Measurements from ENCODE around the gene SLC35E1.
"Not testable (repeated sequence)": the region's sequence is repeated elsewhere in the genome, so short reads cannot be mapped to it uniquely, and the experiment has no call there.

SLC35E1 gene

DNA sequence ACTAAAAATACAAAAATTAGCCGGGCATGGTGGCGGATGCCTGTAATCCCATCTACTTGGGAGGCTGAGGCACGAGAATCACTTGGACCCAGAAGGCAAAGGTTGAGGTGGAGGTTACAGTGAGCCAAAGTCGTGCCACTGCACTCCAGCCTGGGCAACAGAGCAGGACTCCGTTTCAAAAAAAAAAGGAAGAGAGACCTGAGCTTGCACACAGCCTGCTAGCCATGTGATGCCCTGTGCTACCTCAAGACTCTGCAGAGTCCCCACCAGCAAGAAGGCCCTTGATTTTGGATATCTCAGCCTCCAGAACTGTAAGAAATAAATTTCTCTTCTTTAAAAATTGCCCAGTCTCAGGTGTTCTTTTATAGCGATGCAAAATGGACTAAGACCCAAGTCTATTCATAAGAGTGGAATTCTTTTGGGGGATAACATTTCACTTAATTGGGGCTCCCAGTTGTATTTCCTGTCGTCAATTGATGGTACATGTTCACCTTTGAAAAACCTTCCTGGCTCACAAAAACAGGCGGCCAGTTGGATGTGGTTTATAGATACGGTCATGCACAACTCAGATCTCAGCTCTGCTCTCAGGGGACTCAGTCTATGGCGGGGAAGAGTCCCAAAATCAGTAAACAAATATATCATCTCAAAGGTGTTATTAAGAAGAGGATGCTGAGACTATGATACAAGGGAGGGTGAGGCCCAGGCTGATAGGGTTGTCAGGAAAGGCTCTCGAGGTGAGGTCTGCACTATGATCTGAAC lies 27.6 kb downstream of the SLC35E1 start:
- DNase-seq (ENCODE audit: low spot score): no peak

DNA sequence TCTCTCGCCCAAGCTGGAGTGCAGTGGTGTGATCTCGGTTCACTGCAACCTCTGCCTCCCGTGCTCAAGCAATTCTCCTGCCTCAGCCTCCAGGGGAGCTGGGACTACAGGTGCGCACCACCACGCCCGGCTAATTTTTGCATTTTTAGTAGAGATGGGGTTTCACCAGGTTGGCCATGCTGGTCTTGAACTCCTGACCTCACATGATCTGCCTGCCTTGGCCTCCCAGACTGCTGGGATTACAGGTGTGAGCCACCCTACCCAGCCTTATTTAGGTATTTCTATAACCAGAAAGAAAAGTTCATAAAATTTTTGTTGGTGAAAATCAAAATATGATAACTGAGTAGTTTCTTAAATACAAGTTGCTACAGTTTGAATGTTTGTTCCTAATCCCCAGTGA lies 28.5 kb downstream of the SLC35E1 start:
- DNase-seq (ENCODE audit: low spot score): not testable (repeated sequence)

DNA sequence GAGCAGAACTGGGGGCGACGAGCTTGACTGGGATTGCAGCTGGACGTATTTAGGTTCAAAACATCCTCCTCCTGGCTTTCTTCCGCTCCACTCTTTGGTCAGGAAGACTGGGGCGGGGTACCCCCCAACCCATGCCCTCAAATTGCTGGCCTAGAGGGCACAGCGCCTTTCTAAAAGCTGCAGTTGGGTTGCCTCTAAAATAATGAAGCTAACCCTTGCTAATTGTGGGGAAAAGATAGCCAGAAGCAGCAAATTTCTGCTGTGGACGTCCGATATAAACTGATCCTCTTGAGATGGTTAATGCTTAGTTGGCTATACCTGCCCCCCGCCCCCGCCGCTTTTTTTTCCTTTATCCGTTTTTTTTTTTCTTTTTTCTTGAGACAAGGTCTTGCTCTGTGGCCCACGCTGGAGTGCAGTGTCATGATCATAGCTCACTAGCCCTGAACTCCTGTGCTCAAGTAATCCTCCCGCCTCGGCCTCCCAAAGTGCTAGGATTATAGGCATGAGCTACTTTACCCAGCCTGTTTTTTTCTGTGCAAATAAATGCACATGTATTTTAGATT lies 29.2 kb downstream of the SLC35E1 start:
- DNase-seq (ENCODE audit: low spot score): no peak

DNA sequence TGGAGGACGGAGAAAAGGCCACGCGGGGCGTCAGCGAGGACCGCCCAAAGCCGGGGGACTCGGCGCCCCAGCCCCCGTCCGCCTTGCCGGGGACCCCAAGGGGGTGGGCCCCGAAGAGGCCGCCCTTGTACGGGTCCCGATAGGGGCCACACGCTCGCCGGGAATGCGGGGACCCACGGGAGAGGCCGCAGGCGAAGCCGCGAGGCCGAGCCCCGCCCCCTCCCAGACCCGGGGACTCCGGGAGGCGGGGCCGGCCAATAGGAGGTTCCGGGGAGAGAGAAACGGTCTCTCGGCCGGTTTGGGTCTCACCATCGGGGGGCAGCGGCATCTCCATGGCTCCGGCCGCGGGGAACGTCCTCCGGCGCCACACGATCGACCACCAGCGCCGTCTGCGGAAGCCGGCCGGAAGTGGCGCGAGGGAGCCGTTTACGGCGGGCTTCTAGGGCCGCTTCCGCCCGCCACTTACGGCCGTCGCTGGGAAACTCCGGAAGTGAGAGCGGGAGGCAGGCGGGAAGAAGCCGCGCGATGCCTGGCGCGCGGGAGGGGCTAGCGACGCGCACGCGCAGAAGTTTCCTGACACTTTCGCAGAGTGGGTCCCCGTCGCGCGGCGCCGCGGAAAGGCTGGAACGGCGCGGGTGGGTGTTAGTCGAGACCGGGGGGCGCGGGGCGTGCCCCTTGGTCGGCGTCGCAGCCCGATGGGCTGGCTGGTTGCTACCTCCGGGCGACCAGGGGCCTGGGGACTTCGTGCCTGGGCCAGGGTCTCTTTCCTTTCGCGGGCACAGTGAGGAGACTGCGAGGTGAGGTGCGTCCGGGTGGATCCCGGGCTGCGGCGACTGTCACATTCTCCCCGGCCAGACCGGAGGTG lies 29.9 kb downstream of the SLC35E1 start, which contains the start of gene CHERP:
CHERP (minus strand) TSS at position 393 of the 865 bp plus-strand sequence; CDS start at position 334, 59 bp downstream.
- peak; percentile 92 for DNase-seq (ENCODE audit: low spot score)

DNA sequence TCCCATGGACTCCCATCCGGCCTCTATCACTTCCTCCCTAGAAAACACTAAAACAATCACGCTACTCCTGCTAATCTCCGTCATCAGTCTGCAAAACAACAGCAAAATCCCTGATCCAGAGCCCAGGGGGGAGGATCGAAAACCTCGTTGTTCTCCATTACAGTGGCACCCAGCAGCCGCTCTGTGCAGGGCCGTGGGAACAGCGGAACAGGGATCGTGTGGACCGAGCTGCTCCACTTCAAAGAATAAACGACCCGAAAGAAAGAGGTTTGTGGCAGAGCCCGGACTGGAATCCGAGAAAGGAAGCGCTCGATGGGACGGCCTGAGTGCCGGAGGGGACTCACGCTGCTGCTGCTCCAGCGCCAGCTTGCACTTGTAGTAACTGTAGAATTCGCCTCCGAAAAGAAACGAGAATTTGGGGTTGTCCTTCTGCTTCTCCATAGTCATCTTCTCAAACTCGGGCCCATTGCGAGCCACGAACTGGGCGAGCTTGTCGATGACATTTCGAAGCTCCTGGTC lies 30.6 kb downstream of the SLC35E1 start:
- no peak for DNase-seq (ENCODE audit: low spot score)

DNA sequence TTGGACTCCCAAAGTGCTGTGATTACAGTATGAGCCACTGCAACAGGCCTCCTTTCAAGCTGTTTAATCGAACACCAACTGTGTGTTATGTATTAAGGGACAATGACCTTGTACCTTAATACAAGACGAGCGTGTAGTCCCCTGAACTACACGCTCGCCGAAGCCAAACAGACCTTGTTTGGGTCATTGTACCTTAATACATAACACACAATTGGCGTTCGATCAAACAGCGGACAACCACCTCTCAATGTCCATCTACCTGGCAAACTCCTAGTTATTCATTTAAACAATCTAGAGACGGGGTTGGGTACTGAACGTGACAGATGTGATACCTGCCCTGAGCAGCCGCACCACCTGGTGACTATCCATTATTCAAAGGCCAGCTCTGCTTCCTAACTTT lies 31.3 kb downstream of the SLC35E1 start:
- DNase-seq (ENCODE audit: low spot score): no peak

DNA sequence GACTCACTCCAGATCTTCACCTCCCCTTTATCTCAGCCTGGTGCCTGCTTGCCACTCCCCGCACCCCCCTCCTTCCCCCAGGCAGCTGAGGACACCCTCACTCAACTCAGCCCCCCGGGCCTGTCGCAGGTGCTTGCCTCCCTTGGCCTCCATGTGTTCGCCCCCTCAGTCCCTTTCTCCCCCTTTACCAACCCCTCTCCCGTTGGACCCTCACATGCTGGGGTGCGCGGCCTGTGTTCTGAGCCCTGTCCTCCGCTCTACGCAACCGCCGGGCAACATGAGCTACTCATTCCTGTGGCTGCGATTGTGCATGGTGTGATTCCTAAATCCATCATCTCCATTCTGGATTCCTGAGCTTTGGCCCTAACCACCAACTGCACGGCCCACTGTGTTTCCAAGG lies 35.1 kb downstream of the SLC35E1 start:
- DNase-seq (ENCODE audit: low spot score): no peak

DNA sequence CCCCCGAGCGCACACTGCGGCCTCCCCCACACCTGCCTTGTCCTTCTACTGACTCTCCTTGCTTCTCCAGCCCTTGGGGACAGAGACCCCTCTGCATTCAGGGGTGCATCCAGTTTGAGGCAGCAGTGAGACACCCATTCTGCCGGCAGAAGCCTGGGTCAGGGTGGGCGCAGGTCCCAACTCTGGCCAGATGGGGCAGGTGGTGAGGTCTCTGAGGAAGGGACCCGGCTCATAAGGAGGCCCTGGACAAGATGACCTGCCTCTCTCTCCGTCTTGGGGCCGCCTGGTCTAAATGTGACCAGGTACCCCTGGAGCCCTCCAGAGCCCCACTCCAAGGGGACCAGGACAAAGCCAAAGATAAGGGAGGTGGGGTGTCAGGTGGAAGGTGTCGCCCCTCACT lies 36.1 kb downstream of the SLC35E1 start:
- DNase-seq (ENCODE audit: low spot score): no peak

DNA sequence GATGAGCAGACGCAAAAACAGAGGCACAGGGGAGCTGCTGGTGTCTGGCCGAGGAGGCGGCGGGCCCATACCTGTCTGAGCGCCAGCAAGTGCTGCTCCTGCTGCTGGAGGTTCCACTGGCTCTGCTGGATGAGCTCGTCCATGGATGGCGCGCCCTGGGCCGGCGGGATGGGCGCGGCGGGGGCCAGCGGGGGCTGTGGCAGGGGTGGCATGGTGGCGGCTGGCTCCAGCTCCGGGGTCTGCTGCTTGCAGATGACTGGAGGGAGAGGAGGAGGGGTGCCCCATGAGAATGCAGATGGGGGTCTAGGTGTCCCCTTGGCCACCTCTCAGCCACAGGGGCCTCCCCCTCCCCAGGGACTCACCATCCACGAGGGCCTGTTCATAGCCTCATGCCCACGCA lies 36.8 kb downstream of the SLC35E1 start:
- no peak for DNase-seq (ENCODE audit: low spot score)

DNA sequence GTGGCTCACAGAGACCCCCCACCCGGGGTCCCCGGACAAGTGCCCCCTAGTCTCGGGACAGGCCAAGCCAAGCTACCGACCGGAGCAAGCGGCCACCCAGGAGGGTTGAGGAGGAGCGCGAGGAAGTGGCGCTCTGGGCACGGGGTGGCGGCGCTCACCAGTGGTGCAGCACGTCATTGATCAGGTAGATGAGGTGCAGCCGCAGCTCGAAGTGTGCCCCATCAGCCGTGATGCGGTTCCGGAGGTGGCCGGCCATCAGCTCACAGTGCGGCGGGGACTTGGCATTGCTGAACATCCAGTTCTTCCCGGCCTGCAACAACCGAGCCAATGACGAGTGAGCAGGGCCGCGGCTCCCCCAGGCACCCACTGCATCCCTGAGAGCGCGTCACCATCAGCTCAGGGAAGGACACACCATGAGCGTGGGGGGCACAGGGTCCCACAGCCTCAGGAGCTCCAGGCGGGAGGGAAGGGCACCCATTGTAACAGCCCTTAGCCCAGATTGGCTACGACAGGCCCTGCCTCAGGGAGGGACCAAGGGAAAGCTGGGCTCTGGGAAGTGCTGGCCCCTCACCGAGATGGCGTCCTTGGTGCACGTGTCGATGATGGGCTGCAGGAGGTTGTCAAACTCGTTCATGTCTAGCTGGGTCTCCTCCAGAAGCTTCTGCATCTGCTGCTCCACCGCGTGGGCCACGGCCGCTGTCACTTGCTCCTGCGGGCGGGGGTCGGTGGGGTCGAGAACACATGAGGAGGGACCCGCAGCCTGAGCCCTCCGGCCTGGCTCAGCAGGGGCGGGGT lies 39.6 kb downstream of the SLC35E1 start:
- no peak for DNase-seq (ENCODE audit: low spot score)

DNA sequence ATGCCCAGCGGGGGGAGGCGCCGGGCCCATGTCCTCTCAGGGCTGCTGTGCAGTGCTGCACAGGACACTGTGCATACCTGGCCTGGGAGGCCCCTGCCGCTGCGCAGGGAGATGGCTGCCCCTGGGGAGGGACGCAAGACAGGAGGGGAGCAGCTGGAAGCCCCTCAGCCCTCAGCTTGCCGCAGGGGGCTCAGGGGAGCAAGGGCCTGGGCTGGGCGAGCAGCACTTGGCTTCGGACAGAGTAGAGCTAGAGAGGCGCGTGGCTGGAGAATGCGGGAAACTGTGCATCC lies 40.9 kb downstream of the SLC35E1 start:
- no peak for DNase-seq (ENCODE audit: low spot score)

DNA sequence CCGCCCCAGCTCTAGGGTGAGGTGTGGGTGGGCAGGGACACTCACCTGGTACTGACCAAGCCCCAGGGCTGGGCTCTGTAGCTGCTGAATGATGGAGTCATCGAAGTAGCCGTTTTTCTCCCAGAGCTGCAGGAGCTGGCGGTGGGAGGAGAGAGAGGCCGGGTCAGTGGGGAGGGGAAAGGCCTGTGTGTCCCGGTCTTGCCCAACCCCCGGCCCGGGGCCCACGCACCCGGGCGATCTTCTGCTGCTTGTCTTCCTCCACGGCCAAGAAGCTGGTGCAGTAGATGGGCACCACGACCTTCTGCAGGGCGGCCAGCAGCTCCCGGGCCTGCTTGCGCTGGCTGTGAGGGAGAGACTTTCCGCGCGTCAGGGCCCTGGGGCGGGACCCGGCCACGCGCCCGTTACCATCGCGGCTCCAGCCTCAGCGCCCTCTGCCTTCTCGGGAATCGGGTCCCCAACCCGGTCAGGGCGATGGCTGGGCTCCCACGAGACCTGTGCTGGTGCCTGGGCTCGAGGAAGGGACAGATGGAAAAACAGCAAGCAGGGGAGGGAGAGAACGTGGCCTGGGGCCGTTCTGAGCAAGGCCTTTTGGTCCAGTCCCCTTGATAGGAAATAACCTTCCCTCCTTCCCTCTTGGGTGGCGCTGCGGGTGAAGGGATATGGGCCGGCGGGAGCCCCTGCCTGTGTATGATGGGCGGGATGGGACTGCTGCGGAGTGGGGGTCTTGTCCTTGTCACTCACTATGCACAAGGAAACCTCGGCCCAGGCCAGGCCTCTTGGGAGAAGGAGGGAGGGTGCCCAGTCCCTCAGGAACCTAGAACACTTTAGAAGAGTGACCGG lies 41.5 kb downstream of the SLC35E1 start:
- no peak for DNase-seq (ENCODE audit: low spot score)

DNA sequence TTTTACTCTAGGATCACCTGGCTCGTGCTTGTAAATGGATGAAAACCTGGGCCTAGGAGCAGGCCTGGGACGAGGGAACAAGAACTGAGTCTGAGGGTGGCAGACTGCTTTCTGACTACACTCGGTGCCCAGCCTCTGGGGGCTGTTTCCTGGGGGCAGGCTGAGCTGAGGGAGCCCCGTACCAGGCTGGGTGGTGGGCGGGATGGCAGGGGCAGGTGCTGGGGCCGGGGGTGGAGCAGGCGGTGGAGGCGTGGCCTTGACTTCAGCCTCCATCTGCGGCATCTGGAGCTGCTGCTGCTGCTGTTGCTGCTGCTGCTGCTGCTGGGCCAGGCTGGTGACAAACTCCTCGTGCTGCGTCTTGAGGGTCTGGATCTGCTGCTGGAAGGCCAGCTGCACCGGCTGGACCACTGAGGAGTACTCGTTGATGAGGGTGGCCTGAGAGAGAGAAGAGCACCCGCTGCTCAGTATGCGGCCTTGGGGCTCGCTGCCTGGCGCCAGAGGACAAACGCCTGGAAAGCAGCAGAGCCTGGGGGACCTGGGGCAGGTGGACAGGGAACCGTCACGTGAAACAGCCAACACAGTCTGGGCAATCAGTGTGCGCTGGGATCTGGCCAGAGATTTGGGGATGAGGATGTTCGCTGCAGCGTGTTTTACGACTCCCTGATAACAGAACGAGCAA lies 42.6 kb downstream of the SLC35E1 start:
- DNase-seq (ENCODE audit: low spot score): no peak

DNA sequence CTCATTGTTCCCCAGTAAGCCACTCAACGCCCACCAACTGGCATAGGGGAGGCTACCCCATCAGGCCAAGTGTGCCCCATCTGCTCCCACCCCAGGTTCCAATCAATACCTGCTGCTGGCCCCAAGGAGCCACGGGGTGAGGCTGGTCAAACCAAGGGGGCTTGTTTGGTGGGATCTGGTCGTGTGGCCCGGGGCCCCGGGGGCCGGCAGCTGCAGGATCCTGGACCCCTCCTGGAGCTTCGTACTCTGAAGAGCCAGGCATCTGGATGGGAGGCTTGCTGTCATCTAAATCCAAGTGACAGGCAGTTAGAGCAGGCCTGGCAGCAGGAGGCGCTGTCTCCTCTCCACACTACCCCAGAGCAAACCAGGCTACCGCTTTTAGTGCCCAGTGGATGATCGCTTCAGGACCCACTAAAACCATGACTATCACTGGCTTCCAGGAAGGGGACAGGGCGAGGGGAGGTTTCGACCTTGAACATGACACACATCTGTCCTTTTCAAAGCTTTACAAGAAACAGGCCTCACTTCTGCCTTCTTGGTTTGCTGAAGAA lies 44.2 kb downstream of the SLC35E1 start:
- DNase-seq (ENCODE audit: low spot score): peak; percentile 40

DNA sequence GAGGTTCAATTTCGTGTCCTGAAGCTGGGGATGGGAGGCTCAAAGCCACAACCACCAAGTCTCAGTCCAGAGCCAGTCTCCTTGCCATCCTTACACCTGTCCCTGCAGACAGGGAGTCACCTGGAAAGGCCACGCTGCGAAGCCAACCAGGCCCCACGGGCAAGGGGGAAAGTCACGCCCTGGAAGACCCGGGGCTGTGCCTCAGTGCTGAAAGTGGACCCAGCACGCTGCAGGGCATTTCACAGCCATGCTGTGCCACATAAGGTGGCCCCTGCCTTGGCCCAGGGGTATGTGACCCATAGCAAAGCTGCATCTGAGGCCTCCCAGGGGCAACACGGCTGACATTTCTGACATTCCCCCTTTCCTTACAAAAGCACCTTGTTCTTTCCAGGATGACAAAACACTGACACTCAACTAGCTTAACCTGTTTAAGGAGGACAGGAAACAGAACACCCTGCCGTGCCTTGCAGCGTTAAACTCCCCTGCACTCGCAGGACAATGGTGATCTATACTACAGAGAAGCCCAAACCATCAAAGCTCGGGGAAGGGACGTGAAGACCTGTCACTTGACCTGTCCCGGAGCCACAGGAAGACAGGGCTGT lies 44.8 kb downstream of the SLC35E1 start:
- DNase-seq (ENCODE audit: low spot score): no peak

DNA sequence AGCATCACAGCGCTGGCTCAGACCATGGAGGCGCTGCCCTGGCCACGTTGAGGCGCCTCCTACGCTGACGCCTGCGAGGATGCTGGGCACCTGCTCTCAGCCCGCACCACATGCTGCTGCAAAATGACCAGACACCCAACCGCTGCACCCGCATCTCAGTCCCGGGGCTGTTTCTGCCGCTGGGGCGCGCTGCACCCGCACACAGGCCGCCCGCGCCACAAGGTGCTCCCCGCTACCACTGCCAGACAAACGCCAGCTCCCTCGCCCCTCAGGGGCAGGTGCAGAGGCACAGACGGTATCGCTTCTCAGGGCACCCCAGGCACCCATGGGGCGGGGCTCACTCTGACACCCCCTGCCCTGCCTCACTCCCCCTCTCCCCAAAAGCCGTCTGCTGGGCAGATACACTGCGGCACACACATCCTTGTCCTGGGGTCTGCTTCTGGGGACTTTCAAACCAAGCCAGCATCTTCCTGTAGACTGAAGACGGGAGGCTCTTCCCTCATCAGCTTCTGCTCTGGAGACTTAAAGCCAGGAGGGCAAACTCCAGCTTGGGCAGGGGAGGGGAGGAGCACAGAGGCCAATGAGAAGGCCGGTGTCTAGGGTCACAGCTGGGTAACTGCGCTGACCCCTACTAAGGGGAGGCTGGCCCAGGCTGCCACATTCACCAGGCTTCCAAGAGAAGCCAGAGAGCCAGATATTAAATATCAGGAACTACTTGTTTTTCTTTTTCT lies 46.3 kb downstream of the SLC35E1 start:
- DNase-seq (ENCODE audit: low spot score): no peak

DNA sequence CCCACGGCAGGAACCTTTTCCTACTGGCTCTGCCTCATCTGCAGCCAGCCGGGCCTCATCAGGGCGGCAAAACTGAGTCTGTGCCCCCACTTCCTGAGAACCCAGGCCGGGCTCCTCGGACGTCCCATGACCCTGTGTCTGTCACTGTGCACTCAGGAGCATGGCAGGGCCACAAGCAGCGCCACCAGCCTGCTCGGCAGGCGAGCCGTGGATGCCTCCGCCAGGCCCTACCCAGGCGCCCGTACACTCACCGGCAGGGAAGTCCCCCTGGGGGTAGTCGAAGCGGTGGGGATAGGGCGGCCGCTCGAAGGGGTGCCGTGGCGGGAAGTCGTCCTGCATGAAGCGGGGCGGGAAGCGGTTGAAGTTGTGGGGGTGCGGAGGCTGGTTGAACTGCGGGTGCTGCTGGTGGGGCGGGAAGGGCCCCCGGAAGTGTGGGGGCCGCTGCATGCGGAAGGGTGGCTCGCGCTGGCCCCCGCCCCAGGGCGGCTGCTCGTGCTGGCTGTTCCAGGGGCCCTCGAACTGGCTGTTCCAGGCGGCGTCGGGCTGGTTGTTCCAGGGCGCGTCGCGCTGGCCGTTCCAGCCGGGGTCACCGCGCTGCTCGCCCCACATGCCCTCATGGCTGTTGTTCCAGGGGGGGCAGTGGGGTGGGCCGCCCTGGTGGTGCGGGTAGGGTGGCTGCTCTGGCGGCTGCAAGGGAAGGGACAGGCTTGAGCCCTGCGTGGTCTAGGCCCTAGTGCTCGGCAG lies 47.1 kb downstream of the SLC35E1 start:
- DNase-seq (ENCODE audit: low spot score): no peak

Measured in hematopoietic multipotent progenitor cell treated with erythropoietin and hydrocortisone succinate and interleukin-3 and kit ligand, for 17 days (in vitro differentiated cells).